Endothelial cell of umbilical vein (primary cell): ENCODE data around the gene PELI2. TPM values are rescaled to one million over a fixed set of nuclear protein-coding genes. Genes with fewer than 3 reads are reported as not detected.

Experiments used
- BruUV-seq: library from RNA; stranded (reverse); fragments of 400-500 nt; replicated peaks from 2 replicates; lab custom pipeline; 2021; lab: Mats Ljungman, UMichigan
- CTCF ChIA-PET: fragments of 300-600, 350-600 bp; sonication (Branson Sonifier 250); formaldehyde crosslinking; loops from one replicate; lab custom pipeline; 2021; ENCODE audit warnings: antibody characterized with exemption, inconsistent platforms; lab: Charles Lee
- POLR2A ChIA-PET: fragments of 300-600, 350-600 bp; sonication (Branson Sonifier 250); formaldehyde crosslinking; loops from one replicate; lab custom pipeline; 2021; ENCODE audit warnings: antibody characterized with exemption, inconsistent platforms; lab: Charles Lee
- DNase-seq: peaks from one replicate; pipeline ENCODE4 v3.0.0-alpha.2; 2011; ENCODE audit warnings: low read depth, low spot score
- FAIRE-seq: peaks from 2 replicates; lab custom pipeline; 2011; peaks lifted over from hg19 to GRCh38; lab: Jason Lieb, UNC
- H2AFZ ChIP-seq: 2 replicates; pipeline ENCODE4 v1.6.0; 2012; ENCODE audit warnings: low read depth, low read length, control low read depth, inconsistent platforms
- H3K27ac ChIP-seq: 2 replicates; pipeline ENCODE4 v1.5.1; 2011; ENCODE audit warnings: low read depth, mild to moderate bottlenecking, control low read depth, low read length, moderate library complexity; ENCODE audit not compliant: insufficient read depth
- H3K27me3 ChIP-seq, 2 experiments: 2 replicates each; pipeline versions ENCODE4 v1.6.0 to v1.6.1; 2011; ENCODE audit warnings: low read length in 2 of 2, mixed read lengths in 1 of 2; ENCODE audit not compliant: control insufficient read depth in 2 of 2, insufficient read depth in 2 of 2
- H3K36me3 ChIP-seq, 2 experiments: 2 replicates in 1 of 2; 3 replicates in 1 of 2; pipeline ENCODE4 v1.5.1; 2011; ENCODE audit warnings: low read length in 2 of 2, mild to moderate bottlenecking in 1 of 2, moderate library complexity in 1 of 2; ENCODE audit not compliant: control insufficient read depth in 2 of 2, insufficient read depth in 2 of 2; ENCODE audit errors: extremely low read depth in 1 of 2
- H3K4me1 ChIP-seq: 3 replicates; pipeline ENCODE4 v1.5.1; 2011; ENCODE audit warnings: mild to moderate bottlenecking, low read length; ENCODE audit not compliant: control insufficient read depth, insufficient read depth; ENCODE audit errors: extremely low read depth
- H3K4me2 ChIP-seq: 2 replicates; pipeline ENCODE4 v1.6.1; 2011; ENCODE audit warnings: low read length, control low read depth, mixed read lengths; ENCODE audit not compliant: insufficient read depth
- H3K4me3 ChIP-seq, 3 experiments: fragments of 200-600 bp in 1 of 3; sonication (generic), shearing (Covaris generic) in 1 of 3; replicated peaks in 1 of 3; 2 replicates each; pipeline ENCODE4 v1.5.1; 2011 to 2016; ENCODE audit warnings: control low read depth in 3 of 3, low read length in 3 of 3, mild to moderate bottlenecking in 2 of 3, inconsistent platforms in 1 of 3, low read depth in 1 of 3, moderate library complexity in 1 of 3; ENCODE audit not compliant: insufficient read depth in 1 of 3
- H3K79me2 ChIP-seq: 2 replicates; pipeline ENCODE4 v1.6.0; 2012; ENCODE audit warnings: low read length, inconsistent platforms; ENCODE audit not compliant: control insufficient read depth, insufficient read depth
- H3K9ac ChIP-seq: replicated peaks from 2 replicates; pipeline ENCODE3; 2011; ENCODE audit warnings: low read length, control low read depth; ENCODE audit not compliant: insufficient read depth; ENCODE audit errors: extremely low read depth
- H3K9me1 ChIP-seq: replicated peaks from 3 replicates; pipeline ENCODE4 v1.6.0; 2011; ENCODE audit warnings: mild to moderate bottlenecking, low read length; ENCODE audit not compliant: control insufficient read depth, insufficient read depth; ENCODE audit errors: extremely low read depth
- H3K9me3 ChIP-seq: replicated peaks from 2 replicates; pipeline ENCODE4 v1.5.1; 2012; ENCODE audit warnings: low read length, inconsistent platforms; ENCODE audit not compliant: control insufficient read depth, insufficient read depth
- H4K20me1 ChIP-seq: replicated peaks from 2 replicates; pipeline ENCODE3; 2011; ENCODE audit warnings: mild to moderate bottlenecking, low read length; ENCODE audit not compliant: control insufficient read depth, insufficient read depth; ENCODE audit errors: extremely low read depth
- EZH2 ChIP-seq: IDR thresholded peaks from 2 replicates; pipeline ENCODE4 v1.6.1; 2012; ENCODE audit warnings: borderline replicate concordance, low read depth, mild to moderate bottlenecking, moderate library complexity, low read length, inconsistent platforms; ENCODE audit not compliant: severe bottlenecking
- FOS ChIP-seq: IDR thresholded peaks from 2 replicates; pipeline ENCODE4 v1.6.1; 2011; ENCODE audit warnings: mild to moderate bottlenecking, low read length, moderate library complexity, borderline replicate concordance; ENCODE audit not compliant: insufficient read depth
- GATA2 ChIP-seq: IDR thresholded peaks from 2 replicates; pipeline ENCODE4 v1.7.0; 2011; ENCODE audit warnings: low read depth, mild to moderate bottlenecking, moderate library complexity, mixed read lengths, low read length; ENCODE audit not compliant: insufficient read length, insufficient read depth
- JUN ChIP-seq: IDR thresholded peaks from 2 replicates; pipeline ENCODE4 v1.6.1; 2011; ENCODE audit warnings: borderline replicate concordance, low read depth; ENCODE audit not compliant: insufficient read length, insufficient read depth
- MAX ChIP-seq: IDR thresholded peaks from 2 replicates; pipeline ENCODE4 v1.6.1; 2011; ENCODE audit not compliant: insufficient read depth, insufficient read length
- MYC ChIP-seq: IDR thresholded peaks from one replicate; pipeline ENCODE4 v1.6.1; 2011; ENCODE audit warnings: mild to moderate bottlenecking, low read depth, low read length
- POLR2A ChIP-seq: IDR thresholded peaks from 2 replicates; pipeline ENCODE4 v1.6.1; 2012; ENCODE audit warnings: low read depth, mild to moderate bottlenecking, control low read depth, low read length
- POLR2AphosphoS5 ChIP-seq: IDR thresholded peaks from 2 replicates; pipeline ENCODE4 v1.6.1; 2012; ENCODE audit warnings: low read depth, mild to moderate bottlenecking, control low read depth, low read length, moderate library complexity; ENCODE audit not compliant: insufficient read depth
- dilution Hi-C: fragments of 300-500 bp; cut with MboI; formaldehyde crosslinking; loops from one replicate; pipeline ENCODE4 v1.15.0; 2019; ENCODE audit warnings: low sequenced_read_pairs; ENCODE audit not compliant: extremely low pct_ligation_motif_present
- intact Hi-C: fragments of 100-400 bp; cut with micrococcal nuclease; formaldehyde crosslinking; loops from one replicate; pipeline ENCODE4 v1.10.0; 2022
- polyA plus RNA-seq, 4 experiments: library from polyadenylated mRNA; depleted of rRNA in 3 of 4; stranded (reverse) in 3 of 4; unstranded in 1 of 4; fragments of >200 nt; gene quantifications; 2 replicates each; pipeline versions ENCODE4 v1.2.1 to v1.2.3, GENCODE V29; 2011 to 2012; ENCODE audit warnings: missing spikeins in 1 of 4
- total RNA-seq: library from RNA; stranded (reverse); gene quantifications from 2 replicates; pipeline ENCODE4 v1.2.3, GENCODE V29; 2021
- TF ChIP-seq, protein P1 (sequence below), 2 donors: IDR thresholded peaks; 1 replicate in 1 of 2; 2 replicates in 1 of 2; pipeline ENCODE4 v1.5.1; 2011; ENCODE audit warnings: low read length in 2 of 2, mild to moderate bottlenecking in 2 of 2, moderate library complexity in 2 of 2, control low read depth in 1 of 2, inconsistent platforms in 1 of 2, low read depth in 1 of 2; ENCODE audit not compliant: insufficient read depth in 1 of 2; ENCODE audit errors: extremely low read depth in 1 of 2

The PELI2 gene
- total and polyA plus RNA-seq, 2 donors (not counting 3 experiments of a cell fraction or from before 2014, with no cell fraction given) = 11.5 to 13.0 TPM

DNA sequence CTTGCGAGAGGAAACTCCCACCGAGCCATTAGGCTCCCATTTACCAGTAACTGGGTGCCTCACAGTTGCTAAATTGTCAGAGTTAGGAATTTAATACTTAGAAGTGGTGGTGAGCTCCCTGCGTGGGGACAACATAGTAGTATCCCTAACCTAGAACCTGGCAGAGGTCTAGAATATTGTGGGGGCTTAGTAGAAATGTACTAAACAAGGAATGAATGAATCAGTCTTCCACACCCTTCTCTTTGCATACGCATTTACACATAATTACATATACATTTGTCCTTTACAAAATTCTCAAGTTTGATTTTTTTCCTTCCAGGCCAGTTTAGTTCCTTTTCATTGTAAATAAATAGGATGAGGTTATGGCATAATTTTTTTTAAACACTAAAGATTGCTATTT lies 24.1 kb downstream of the PELI2 start:
- TF ChIP-seq MYC (no peak), EZH2 (no peak), GATA2 (no peak), JUN (no peak), MAX (no peak), POLR2AphosphoS5 (no peak), FOS (no peak), POLR2A (no peak)
- TF ChIP-seq, protein P1, sequence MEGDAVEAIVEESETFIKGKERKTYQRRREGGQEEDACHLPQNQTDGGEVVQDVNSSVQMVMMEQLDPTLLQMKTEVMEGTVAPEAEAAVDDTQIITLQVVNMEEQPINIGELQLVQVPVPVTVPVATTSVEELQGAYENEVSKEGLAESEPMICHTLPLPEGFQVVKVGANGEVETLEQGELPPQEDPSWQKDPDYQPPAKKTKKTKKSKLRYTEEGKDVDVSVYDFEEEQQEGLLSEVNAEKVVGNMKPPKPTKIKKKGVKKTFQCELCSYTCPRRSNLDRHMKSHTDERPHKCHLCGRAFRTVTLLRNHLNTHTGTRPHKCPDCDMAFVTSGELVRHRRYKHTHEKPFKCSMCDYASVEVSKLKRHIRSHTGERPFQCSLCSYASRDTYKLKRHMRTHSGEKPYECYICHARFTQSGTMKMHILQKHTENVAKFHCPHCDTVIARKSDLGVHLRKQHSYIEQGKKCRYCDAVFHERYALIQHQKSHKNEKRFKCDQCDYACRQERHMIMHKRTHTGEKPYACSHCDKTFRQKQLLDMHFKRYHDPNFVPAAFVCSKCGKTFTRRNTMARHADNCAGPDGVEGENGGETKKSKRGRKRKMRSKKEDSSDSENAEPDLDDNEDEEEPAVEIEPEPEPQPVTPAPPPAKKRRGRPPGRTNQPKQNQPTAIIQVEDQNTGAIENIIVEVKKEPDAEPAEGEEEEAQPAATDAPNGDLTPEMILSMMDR (IDR thresholded peaks at IDR 0.05; ENCODE audit: extremely low read depth in 1 of 2, insufficient read depth in 1 of 2, low read depth in 1 of 2, low read length in 2 of 2) = no peak
- H3K9me3 ChIP-seq = no peaks in the 10 kb centered on the region
- no TSS peak for BruUV-seq
- ChIA-PET CTCF (interaction anchor here (1.4 kb wide), 1 partner anchor 10 kb away, joined by 6 read pairs; no protein-coding TSS in a partner anchor), POLR2A (no interaction called here)
- dilution Hi-C loops = no loop called here
- no peak overlapping the region for H3K4me3 ChIP-seq
- no peak overlapping the region for H3K9ac ChIP-seq
- peaks cover 4% of the 10 kb centered on the region for H3K79me2 ChIP-seq
- FAIRE-seq = no peak
- intact Hi-C loops = no loop called here
- no peak overlapping the region for H2AFZ ChIP-seq
- H4K20me1 ChIP-seq = peaks cover 4% of the 10 kb centered on the region
- H3K4me1 ChIP-seq = peaks cover 5% of the 10 kb centered on the region
- no peaks in the 10 kb centered on the region for H3K27me3 ChIP-seq
- no peak for DNase-seq
- H3K4me2 ChIP-seq = no peak overlapping the region
- H3K27ac ChIP-seq = no peak overlapping the region
- H3K9me1 ChIP-seq = no peaks in the 10 kb centered on the region
- H3K36me3 ChIP-seq = no peaks in the 10 kb centered on the region
